ENCODE data around the gene OPN1MW3. TPM values are rescaled to one million over a fixed set of nuclear protein-coding genes. Genes with fewer than 3 reads are reported as not detected.

Gene OPN1MW3
- total RNA-seq, 4 donors from 2014 or later: not detected

- no peak for DNase-seq (ENCODE audit: low spot score)
- TF ChIP-seq, protein P1, sequence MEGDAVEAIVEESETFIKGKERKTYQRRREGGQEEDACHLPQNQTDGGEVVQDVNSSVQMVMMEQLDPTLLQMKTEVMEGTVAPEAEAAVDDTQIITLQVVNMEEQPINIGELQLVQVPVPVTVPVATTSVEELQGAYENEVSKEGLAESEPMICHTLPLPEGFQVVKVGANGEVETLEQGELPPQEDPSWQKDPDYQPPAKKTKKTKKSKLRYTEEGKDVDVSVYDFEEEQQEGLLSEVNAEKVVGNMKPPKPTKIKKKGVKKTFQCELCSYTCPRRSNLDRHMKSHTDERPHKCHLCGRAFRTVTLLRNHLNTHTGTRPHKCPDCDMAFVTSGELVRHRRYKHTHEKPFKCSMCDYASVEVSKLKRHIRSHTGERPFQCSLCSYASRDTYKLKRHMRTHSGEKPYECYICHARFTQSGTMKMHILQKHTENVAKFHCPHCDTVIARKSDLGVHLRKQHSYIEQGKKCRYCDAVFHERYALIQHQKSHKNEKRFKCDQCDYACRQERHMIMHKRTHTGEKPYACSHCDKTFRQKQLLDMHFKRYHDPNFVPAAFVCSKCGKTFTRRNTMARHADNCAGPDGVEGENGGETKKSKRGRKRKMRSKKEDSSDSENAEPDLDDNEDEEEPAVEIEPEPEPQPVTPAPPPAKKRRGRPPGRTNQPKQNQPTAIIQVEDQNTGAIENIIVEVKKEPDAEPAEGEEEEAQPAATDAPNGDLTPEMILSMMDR (IDR thresholded peaks at IDR 0.05): no peak
- no peak for ATAC-seq (ENCODE audit: low FRiP score)
Observed at GRCh38 chrX:154312116-154312515, 54.7 kb downstream of the OPN1MW3 start.

GRCh38 chrX:154313147-154313546, 55.8 kb downstream of the OPN1MW3 start:
- no peak for DNase-seq (ENCODE audit: low spot score)
- ATAC-seq (ENCODE audit: low FRiP score): no peak
- TF ChIP-seq, protein P1 (IDR thresholded peaks at IDR 0.05): no peak

DNA sequence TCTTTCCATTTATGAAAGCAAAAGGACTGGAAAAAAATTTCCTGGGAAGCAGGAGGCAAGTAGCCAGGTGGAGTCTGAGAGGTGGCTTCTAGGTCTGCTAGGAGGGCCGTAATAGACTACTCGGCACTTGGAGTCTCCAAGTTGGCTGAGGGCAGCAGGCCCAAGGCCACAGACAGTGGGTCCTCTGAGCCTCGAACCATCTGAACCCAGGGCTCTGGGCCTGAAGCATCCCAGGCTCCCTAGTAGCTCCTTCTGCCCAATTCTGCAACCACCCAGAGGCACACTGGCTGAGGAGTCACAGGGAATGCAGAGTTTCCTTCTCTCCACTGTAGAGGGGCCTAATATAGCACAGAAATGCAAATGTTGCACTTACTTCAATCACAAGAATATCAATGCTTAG, 58.0 kb downstream of the OPN1MW3 start:
- ATAC-seq (ENCODE audit: low FRiP score): no peak
- DNase-seq (ENCODE audit: low spot score): no peak
- TF ChIP-seq, protein P1 (IDR thresholded peaks at IDR 0.05): no peak

GRCh38 chrX:154317391-154317995, 60.1 kb downstream of the OPN1MW3 start:
- ATAC-seq (ENCODE audit: low FRiP score): no peak
- TF ChIP-seq, protein P1 (IDR thresholded peaks at IDR 0.05): no peak
- DNase-seq (ENCODE audit: low spot score): no peak

DNA sequence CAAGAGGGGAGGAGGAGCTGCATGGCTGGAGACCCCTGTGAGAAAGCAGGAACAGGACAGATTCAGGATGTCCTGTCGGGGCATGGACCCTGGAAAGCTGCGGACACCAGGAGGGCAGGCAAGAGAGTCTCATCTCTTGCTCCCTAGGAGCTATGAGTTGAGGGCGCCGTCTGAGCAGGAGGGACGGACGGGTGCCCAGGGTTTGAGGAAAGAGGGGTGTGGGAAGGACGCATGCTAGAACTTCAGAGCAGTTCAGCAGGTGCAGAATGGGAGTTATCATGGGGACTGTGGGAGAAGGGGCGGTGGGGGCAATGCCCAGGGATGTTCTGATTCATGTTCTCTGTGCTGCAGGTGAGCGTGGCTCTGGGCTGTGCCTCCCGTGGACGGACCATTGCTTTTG, 63.0 kb downstream of the OPN1MW3 start:
- TF ChIP-seq, protein P1 (IDR thresholded peaks at IDR 0.05): no peak
- ATAC-seq (ENCODE audit: low FRiP score) (no peak), DNase-seq (ENCODE audit: low spot score) (no peak)

Other genes with a start within 250 kb of the OPN1MW3 start
- 10 to 100 TPM; 43.1 to 85.3 (median 78.4) TPM for gene IRAK1, start 237.7 kb upstream of the OPN1MW3 start, total RNA-seq
- 10 to 100 TPM; 48.8 to 66.7 (median 56.0) TPM for gene MECP2, start 159.9 kb upstream of the OPN1MW3 start, total RNA-seq
- not detected for gene OPN1LW, start 113.3 kb upstream of the OPN1MW3 start, total RNA-seq
- gene OPN1MW, start 75.0 kb upstream of the OPN1MW3 start, total RNA-seq: not detected
- gene OPN1MW2, start 37.8 kb upstream of the OPN1MW3 start, total RNA-seq: not detected
- not detected for gene TEX28, start 37.5 kb downstream of the OPN1MW3 start, total RNA-seq
- gene TKTL1, start 38.2 kb downstream of the OPN1MW3 start, total RNA-seq: under 1 TPM in 2 of 4 donors, not detected in 2; 0.38 to 0.48 TPM
- gene FLNA, start 117.1 kb downstream of the OPN1MW3 start, total RNA-seq: 1,000 to 10,000 TPM in 1 of 4 donors, 100 to 1,000 TPM in 3; 496 to 1,133 (median 729) TPM
- 10 to 100 TPM; 25.7 to 61.8 (median 53.2) TPM for gene EMD, start 121.7 kb downstream of the OPN1MW3 start, total RNA-seq
- 1,000 to 10,000 TPM; 6,220 to 8,957 (median 7,673) TPM for gene RPL10, start 140.8 kb downstream of the OPN1MW3 start, total RNA-seq
- 10 to 100 TPM; 33.4 to 47.3 (median 38.8) TPM for gene DNASE1L1, start 151.7 kb downstream of the OPN1MW3 start, total RNA-seq
- 10 to 100 TPM; 20.8 to 76.3 (median 33.1) TPM for gene TAFAZZIN, start 154.0 kb downstream of the OPN1MW3 start, total RNA-seq
- 10 to 100 TPM; 23.8 to 51.8 (median 37.2) TPM for gene ATP6AP1, start 171.1 kb downstream of the OPN1MW3 start, total RNA-seq
- gene GDI1, start 179.6 kb downstream of the OPN1MW3 start, total RNA-seq: 100 to 1,000 TPM in 2 of 4 donors, 10 to 100 TPM in 2; 75.3 to 119 (median 96.9) TPM
- 10 to 100 TPM; 49.2 to 83.2 (median 74.9) TPM for gene FAM50A, start 186.6 kb downstream of the OPN1MW3 start, total RNA-seq
- gene PLXNA3, start 200.7 kb downstream of the OPN1MW3 start, total RNA-seq: 10 to 100 TPM in 2 of 4 donors, 1 to 10 TPM in 2; 9.7 to 16.9 (median 11.3) TPM
- gene LAGE3, start 221.7 kb downstream of the OPN1MW3 start, total RNA-seq: 10 to 100 TPM; 12.0 to 26.6 (median 19.7) TPM
- 10 to 100 TPM; 21.3 to 43.0 (median 34.0) TPM for gene UBL4A, start 229.0 kb downstream of the OPN1MW3 start, total RNA-seq
- 10 to 100 TPM; 22.9 to 29.7 (median 26.9) TPM for gene SLC10A3, start 233.0 kb downstream of the OPN1MW3 start, total RNA-seq